Measurements from ENCODE around the gene SND1.

DNA sequence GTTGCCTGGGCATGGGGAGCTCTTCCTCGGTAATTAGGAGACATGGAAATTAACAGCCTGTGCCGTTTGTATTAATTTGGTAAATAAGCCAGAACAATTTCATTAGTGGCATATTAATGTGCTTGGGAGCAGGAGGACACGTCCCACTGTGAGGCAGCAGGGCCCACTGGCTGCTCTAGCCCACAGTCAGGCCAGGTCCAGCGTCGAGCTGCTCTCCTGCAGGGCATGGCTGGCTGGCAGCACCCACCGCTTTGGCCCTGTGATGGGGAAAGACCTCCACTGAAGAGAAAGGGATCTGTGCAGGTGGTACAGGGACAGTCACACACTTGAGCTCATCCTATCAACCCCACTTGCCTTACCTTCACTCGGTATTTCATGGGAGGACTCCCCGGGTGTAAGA lies 416.8 kb downstream of the SND1 start:
- no peak for TF ChIP-seq POLR2AphosphoS5 (IDR thresholded peaks at IDR 0.05; ENCODE audit: borderline replicate concordance, low read depth, low read length)
- TF ChIP-seq EZH2 (IDR thresholded peaks at IDR 0.05), result no peak
- no peak for TF ChIP-seq FOXP2 (optimal IDR thresholded peaks at IDR 0.05; ENCODE audit: control extremely low read depth, extremely low read length, insufficient read depth)
